ENCODE data around the gene UQCC3. TPM values are rescaled to one million over a fixed set of nuclear protein-coding genes. Genes with fewer than 3 reads are reported as not detected.

Gene UQCC3
- total and polyA plus RNA-seq, 2 of the 4 experiments (the other 2 are of a cell fraction): 5.7 to 9.7 TPM

- Histone ChIP-seq H2BK120ac (ENCODE audit: low read depth, low read length) (peak within 1 kb of the TSS; percentile 68), H2BK15ac (ENCODE audit: low read depth, low read length) (no peak within 1 kb of the TSS), H3K4ac (ENCODE audit: low read depth, low read length) (peak within 1 kb of the TSS; percentile 93), H3K27ac (ENCODE audit: insufficient read depth, low read length) (peak within 1 kb of the TSS; percentile 86), H2BK20ac (ENCODE audit: low read depth, low read length) (no peak within 1 kb of the TSS), H3K4me1 (ENCODE audit: control insufficient read depth, insufficient read depth, low read length) (peaks cover 6% of the 10 kb centered on the region; the same call in 1 of the 2 replicates), H2BK5ac (ENCODE audit: low read depth, low read length, poor library complexity, severe bottlenecking) (peak within 1 kb of the TSS; percentile 62), H3K9me1 (ENCODE audit: insufficient read depth, low read length) (peaks cover 7% of the 10 kb centered on the region; the same call in 1 of the 2 replicates), H3K79me1 (ENCODE audit: low read depth in 1 of 2, low read length in 2 of 2) (peaks cover 0 to 50% of the 10 kb centered on the region in 2 experiments; a peak in 3 of 4 replicates), H3K56ac (ENCODE audit: extremely low read depth, insufficient read depth, low read length) (peak within 1 kb of the TSS; percentile 91), H4K91ac (ENCODE audit: insufficient read depth, low read depth, low read length) (peak within 1 kb of the TSS; percentile 88), H3K9me3 (ENCODE audit: control insufficient read depth, insufficient read depth, low read length) (no peaks in the 10 kb centered on the region), H4K5ac (ENCODE audit: low read depth, low read length) (peak within 1 kb of the TSS; percentile 28), H2AK9ac (replicated peaks; ENCODE audit: low read depth, low read length, poor library complexity) (peak within 1 kb of the TSS; percentile 98), H2AFZ (replicated peaks; ENCODE audit: low read length, poor library complexity) (peak within 1 kb of the TSS; percentile 69), H3K23ac (ENCODE audit: low read depth, low read length) (peak within 1 kb of the TSS; percentile 95), H3K27me3 (ENCODE audit: control insufficient read depth, insufficient read depth, low read length) (no peaks in the 10 kb centered on the region), H2AK5ac (ENCODE audit: low read depth, low read length) (peak within 1 kb of the TSS; percentile 96), H3K36me3 (ENCODE audit: control insufficient read depth, insufficient read depth, low read length) (peaks cover 36% of the 10 kb centered on the region), H4K8ac (ENCODE audit: low read depth in 2 of 2, low read length in 2 of 2) (peak within 1 kb of the TSS; percentile 76), H3K18ac (ENCODE audit: low read depth, low read length) (no peak within 1 kb of the TSS; the same call in 1 of the 2 replicates), H4K20me1 (ENCODE audit: insufficient read depth, low read length) (peaks cover 17% of the 10 kb centered on the region), H3K4me2 (ENCODE audit: low read depth, low read length) (peak within 1 kb of the TSS; percentile 95), H3K4me3 (ENCODE audit: insufficient read depth, low read depth, low read length) (peak within 1 kb of the TSS; percentile 72), H3K14ac (replicated peaks; ENCODE audit: low read depth, low read length) (peak within 1 kb of the TSS; percentile 97), H3K9ac (ENCODE audit: low read depth, low read length) (peak within 1 kb of the TSS; percentile 99)
- ChIA-PET CTCF (no interaction called here), POLR2A (ENCODE audit: unreplicated experiment) (interaction anchor here (0.8 kb wide), 1 partner anchor 72 kb away, joined by 3 read pairs; the partner anchor contains the start of gene EEF1G)
- dilution Hi-C loops (cut with HindIII; ENCODE audit: low sequenced_read_pairs, unreplicated experiment): no loop called here
- intact Hi-C loops (cut with micrococcal nuclease): no loop called here
- DNase-seq (peak; percentile 96), ATAC-seq (ENCODE audit: low read depth) (peak; percentile 99)
- WGBS, 2 experiments (ENCODE audit: extremely low coverage in 2 of 2, insufficient read length in 1 of 2): 2% methylated on average over 17 of the region's 73 CpGs; no CpG with 5 or more reads in 1 of the 2 experiments
- TSS peak; percentile 24 for BruUV-seq (replicated peaks)
- in situ Hi-C loops (cut with MboI; ENCODE audit: low sequenced_read_pairs): no loop called here
- no peak for TF ChIP-seq CTCF (conservative IDR thresholded peaks at IDR 0.05; ENCODE audit: low read depth, low read length)
- TF ChIP-seq RFX5 (IDR thresholded peaks at IDR 0.05; ENCODE audit: low read depth, low read length): 0 out of 2 replicates have a peak, but pooled peaks have one; percentile 9
- peak; percentile 76 for TF ChIP-seq MXI1 (IDR thresholded peaks at IDR 0.05; ENCODE audit: borderline replicate concordance, low read depth, low read length)
- TF ChIP-seq NFE2L2 (IDR thresholded peaks at IDR 0.05; ENCODE audit: low read depth, low read length): no peak
- no peak for TF ChIP-seq RAD21 (IDR thresholded peaks at IDR 0.05; ENCODE audit: low read length)
- no peak for TF ChIP-seq FOS (IDR thresholded peaks at IDR 0.05; ENCODE audit: low read depth, low read length)
- peak; percentile 93 for TF ChIP-seq POLR2A (IDR thresholded peaks at IDR 0.05; ENCODE audit: low read depth, low read length)
- no peak for TF ChIP-seq CHD1 (IDR thresholded peaks at IDR 0.05; ENCODE audit: low read depth, low read length)
- TF ChIP-seq MAZ (IDR thresholded peaks at IDR 0.05; ENCODE audit: borderline replicate concordance, low read depth, low read length): peak; percentile 81; the same call in 1 of the 2 replicates
Measured at GRCh38 chr11:62645946-62646824, 25.3 kb upstream of the UQCC3 start, which contains the start of gene GANAB. TSS of gene GANAB (minus strand) at chr11:62646613. CDS start at chr11:62646599, 14 bp downstream.

All from IMR-90 (cell line).